Stimulated activated CD8-positive, alpha-beta memory T cell treated with anti-CD3 and anti-CD28 coated beads, Interleukin-2, amount 100 ng/mL, for 48 hours (primary cell): ENCODE results near the gene RTN4R.
"Not testable (repeated sequence)": the region's sequence is repeated elsewhere in the genome, so short reads cannot be mapped to it uniquely, and the experiment has no call there.

Experiments
- DNase-seq, 2 donors: peaks; one replicate each; pipeline ENCODE4 v3.0.0-alpha.2; 2020; ENCODE audit warnings: low read depth in 2 of 2

RTN4R gene

DNA sequence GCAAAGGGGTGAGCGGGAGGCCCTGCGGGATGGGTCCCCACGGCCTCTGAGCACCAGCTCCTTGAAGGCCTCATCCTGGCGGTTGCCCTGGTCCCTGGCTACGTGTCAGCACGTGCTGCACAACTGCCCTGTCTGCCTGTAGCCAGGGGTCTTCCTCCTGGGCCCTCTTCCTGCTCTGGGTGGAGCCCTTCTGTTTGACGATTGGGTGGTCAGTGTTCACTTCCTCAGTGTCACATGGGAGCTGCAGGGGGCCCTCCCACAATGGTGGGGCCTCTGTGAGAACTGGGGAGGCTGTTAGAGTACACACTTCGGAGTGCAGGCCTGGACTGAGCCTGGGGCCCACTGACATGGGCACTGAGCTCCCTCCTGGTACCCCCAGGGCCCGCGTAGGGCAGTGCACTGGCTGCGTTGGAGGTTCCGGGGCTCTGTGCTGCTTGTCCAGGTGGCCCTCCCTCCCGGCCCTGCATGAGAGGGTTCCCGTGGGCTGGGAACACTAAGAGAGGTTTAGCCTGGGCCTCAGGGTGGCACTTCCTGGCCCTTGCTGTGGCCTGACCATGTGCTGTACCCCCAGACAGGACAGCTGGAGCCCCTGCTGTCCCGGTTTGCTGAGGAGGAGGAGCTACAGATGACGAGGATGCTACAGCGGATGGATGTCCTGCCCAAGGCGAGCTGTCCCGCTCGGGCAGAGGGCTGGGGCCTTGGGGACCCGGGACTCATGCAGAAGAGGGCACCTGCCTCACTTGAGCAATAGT is 38.0 kb upstream of the RTN4R start:
- DNase-seq, result no peak

DNA sequence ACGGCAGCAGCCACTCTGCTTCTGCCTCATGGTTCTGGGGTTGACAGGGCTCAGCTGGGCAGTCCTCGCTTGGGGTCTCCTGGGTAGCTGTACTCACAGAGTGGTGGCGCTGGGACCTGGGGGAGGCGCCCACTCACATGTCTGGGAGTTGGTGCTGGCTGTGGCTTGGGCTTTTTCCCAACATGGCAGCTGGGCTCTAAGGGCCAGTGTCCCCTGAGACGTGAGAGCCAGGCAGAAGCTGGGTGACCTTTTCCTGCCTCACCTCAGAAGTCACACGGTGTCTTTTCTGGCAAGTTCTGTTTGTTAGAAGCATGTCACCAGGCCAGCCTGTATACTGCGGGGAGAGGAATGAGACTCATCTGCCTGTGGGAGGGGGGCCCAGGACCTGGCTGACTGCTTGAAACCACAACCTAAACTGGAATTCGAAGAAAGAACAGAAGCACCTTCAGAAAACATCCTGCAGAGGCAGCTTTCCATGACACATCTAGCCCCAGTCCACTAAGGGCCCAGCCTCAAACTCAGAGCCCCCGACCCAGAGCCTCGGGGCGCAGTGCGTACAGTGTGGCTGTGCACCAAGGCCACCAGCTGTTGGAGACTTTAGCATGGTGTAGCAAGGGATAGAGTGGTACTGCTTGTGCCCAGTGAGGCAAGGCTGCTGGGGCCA is 37.2 kb upstream of the RTN4R start:
- not testable (repeated sequence) for DNase-seq

DNA sequence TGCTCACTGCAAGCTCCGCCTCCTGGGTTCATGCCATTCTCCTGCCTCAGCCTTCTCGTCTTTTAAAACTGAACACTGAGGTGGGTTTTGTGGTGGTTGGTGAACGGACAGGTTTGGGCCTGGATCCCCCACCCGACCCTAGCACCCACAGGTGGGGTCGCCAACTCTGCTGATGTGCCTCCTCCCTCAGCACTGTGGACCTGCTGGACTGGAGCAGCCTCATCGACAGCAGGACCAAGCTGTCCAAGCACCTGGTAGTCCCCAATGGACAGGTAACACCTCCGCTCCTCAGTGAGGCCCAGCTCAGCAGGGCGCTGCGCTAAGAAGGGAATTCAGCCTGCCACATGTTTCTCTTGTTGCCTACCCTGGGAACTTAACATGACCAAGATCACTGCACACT is 36.5 kb upstream of the RTN4R start:
- DNase-seq, result no peak

DNA sequence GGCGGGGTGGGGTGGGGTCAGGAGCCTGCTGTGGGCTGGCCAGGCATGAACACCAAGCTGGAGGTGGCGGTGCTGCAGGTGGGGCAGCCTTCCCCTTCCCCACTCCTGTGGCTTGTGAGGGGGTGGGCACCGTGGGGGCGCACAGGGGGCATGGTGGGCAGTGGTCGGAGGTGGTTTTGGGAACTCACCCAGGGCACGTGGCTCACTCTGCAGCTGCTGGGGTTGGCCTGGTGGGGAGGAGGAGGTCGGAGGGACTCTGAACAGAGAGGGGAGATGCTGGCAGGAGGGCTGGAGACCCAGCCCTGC is 35.1 kb upstream of the RTN4R start:
- DNase-seq, result not testable (repeated sequence)

DNA sequence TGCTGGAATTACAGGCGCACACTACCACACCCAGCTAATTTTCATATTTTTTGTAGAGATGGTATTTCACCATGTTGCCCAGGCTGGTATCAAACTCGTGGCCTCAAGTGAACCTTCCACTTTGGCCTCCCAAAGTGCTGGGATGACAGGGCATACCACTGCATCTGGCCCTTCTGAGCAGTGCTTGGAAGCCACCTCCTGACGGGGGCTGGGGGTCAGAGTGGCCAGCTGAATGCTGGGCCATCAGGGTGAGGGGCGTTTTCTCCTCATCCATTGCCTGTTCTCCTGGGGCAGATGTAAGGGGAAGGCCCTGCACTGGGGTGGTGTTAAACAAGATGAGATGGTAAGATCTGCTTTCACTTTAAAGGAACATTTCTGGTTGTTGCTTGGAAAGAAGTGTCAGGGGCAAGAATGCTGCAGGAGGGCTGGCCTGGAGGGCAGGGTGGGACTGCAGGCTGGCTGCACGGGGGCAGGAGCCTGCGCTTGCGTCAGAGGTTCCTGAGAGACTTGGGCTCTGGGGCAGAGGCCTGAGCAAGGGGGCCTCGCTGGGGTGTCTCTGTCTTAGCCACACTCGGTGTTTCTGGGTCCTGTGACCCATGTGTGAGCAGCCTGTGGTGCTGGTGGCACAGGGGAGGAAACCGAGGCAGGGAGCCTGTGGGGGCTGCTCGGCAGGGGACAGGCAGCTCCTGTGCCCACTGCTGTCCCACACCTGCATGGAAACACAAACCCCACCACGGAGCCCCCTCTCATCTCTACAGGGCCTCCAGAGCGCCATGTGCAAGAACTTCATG is 34.5 kb upstream of the RTN4R start:
- no peak for DNase-seq

DNA sequence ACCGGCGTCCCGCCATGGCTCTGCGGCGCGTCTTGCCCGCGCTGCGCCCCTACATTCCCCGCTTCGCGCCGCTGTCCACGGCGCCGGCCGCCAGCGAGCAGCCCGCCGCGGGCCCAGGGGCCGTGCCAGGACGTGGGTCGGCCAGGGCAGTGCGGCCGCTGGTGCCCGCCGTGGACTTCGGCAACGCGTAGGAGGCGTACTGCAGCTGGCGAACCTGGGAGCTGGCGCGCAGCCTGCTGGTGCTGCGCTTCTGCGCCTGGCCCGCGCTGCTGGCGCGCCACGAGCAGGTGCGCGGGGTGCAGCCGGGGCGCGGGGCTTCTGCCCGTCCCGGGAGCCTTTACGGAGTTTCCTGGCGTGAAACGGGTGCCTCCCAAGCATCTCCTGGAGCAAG is 31.6 kb upstream of the RTN4R start:
- DNase-seq, result no peak

DNA sequence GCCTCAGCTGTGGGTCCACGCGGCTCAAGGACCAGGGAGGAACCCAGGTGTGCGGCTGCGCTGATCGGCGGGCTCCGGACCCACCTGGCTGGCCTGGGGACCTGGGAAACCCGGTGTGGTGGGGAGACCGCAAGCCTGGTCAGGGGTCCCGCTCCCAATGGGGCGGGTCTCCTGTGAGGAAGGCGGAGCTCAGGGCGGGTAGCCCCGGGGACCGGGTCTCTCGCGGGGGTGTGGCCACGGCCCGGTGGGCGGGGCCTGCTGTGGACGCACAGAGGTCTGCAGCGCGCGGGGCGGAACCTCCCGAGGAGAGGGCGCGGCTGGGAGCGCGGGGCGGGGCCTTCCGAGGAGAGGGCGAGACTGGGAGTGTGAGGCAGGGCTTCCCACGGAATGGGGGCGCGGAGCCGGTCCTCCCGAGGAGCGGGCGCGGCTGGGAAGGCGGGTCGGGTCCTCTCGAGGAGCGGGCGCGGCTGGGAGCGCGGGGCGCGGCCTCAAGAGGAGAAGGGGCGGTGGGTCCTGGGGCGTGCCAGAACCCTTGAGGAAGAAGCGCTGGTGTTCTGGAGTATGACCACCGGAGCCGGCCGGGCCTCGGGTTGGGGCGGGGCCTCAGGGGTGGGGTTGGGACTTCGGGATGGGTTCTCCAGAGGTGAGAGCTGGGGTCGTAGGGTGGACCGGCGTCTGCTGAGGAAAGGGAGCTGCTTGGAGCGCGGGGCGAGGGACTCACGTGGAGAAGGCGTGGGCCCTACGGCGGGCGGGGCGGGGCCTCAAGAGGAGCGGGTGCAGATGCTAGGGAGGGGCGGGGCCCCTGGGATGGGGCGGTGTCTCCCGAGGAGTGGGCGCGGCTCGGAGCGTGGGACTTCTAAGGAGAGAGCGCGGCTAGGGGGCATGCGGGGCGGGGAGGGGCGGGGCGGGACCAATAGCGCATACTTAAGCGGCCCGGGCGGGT is 31.0 kb upstream of the RTN4R start:
- DNase-seq, result peak; percentile 87 to 90

DNA sequence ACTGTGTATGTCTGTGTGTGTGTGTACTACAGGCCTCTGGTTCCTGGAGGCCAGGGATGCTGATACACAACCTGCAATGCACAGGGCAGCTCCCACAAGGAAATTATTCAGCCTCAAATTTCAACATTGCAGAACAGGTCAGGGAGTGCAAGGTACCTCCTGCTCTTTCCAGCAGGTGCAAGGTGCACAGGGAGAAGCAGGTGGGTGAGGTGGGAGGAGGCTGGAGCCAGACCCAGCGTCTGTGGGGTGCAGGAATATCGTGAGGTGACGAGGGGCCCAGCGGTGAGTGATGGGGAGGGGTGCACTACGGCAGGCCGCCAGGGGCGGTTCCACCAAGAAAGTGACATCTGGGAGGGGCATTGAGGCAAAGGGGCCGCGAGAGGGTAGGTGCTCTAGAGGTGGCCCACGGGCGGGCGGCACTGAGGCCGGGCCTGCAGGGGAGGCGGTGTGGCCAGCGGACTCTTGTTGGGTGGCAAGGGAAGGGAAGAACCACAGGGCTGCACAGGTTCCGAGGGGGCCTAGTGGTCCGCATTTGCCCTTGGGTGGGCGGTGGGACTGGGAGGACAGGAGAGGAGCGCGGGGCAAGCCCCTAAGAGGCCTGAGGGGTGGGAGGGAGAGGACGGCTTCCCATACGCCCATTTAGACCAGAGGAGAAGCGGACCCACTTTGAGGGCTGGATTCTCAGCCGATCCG is 30.1 kb upstream of the RTN4R start:
- no peak for DNase-seq

DNA sequence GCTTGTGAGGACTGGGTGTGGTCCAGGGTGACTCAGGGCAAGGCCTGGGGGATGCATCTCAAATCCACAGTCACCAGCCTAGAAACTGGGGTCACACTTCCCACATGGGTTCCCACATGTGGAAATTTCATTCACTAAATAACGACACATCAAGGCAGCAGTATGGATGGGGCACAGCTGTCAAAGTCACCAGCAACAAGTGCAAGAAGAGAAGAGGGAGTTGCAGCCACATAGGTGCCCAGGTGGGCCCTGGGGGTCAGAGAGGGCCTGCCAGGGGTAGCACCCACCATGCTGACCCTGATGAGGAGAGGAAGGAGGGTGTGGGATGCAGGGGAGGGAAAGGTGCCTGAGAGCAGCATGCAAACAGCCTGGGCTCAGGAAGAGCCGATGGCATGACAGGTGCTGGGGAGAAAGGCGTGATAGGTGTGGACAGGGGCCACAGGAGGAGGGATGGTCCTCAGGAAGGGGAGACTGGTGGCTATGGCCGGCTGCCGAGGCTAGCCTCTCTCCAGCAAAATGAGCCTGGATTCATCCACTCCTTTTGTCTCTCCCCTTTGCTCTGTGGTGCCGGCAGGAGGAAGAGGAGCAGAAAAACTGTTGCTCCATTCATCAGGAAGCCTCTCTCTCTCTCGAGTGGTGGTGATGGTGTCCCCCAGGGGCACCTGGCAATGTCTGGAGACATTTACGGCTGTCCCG is 29.4 kb upstream of the RTN4R start:
- DNase-seq, result no peak

DNA sequence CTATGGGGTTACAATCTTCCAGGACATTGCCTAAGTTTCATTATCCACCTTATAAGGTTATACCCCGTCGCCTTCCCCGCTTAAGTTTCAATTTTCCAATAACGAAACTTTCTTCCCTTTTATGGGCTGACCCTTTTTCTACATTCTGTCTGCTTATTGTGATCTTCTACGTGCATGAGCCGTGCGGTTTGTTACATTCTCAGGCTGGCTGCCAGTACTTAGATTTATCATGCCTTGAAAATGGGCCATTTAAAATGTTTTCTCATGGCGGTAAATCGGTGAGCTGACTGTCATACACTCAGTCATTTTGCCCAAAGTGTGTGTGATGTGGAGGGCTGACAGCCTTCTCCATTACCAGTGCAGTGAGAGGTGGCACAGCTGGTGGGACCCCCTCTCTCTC is 28.5 kb upstream of the RTN4R start:
- DNase-seq, result no peak

DNA sequence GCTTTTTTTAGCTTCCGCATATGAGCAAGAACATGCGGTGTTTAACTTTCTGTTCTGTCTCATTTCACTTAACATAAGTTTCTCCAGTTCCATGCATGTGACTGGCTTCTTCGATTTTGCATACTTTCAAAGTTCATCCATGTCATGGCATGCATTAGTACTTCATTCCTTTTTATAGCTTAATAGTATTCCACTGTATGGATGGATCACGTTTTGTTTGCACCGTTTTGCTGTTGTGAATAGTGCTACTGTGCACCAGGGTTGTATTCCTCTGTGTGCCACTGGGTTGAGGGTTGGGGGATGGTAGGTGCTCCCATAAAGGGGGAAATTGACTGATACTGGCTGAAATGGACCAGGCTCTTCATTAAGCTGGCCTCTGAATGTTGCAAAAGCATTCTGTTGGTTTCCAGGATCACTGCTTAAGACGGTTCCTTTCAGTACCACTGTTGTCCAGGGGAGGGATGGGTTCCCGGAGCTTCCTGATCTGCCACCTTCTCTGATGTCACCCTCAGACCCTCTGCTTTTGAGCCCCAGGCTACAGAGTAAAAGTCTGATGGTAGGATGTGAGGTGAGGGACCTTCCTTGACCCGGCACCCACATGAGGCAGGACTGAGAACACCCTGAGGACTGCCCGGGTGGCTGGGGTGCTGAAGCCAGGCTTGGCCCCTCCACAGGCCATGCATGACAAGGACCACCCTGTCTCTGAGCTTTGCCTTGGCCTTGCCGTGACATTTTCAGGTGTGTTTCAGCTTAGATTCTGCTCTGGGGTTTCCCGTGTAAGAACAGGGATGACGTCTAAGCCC is 27.3 kb upstream of the RTN4R start:
- DNase-seq, result no peak

DNA sequence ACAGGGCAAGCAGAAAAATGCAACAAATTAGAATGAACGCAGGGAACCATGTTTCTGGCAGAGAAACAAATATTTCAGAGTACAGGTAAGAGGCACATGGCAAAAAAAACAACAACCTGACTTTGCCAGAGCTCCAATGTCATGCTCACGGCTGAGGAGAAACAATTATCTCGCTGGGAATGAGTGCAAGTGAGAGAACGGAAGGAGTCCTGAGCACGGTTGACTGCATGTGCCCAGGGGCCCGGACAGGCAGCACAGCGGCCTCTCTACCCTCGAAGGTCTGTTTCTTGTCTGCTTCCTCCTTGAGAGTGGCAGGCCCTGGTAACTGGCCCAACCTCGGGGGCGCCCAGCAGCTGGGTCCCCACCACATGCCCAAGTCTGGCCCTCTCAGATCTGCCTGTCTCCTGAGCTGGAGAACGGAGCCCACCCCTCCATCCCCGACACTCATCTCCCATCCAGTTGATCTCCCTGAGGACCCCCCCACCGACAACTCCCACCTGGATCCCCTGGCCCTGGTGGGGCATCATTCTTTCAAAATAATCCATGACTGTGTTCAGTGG is 24.6 kb upstream of the RTN4R start:
- no peak for DNase-seq

DNA sequence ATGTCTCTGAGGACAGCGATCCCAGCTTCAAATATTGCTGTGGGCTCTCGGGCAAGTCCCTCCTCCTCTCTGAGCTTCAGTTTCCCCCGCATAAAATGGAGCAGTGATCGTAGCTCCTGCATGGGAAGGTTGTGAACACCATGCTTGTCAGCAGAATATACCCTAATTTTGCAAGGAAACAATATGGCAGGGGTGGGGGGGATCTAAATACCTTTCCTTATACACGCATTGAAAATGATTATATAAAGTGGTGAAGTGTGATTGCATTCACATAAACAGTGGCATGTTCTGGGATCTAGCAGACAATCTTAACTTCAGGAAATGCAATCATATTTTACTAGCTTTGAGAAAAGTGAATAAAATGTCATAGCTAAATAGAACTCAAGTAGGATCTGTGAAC is 24.0 kb upstream of the RTN4R start:
- no peak for DNase-seq

DNA sequence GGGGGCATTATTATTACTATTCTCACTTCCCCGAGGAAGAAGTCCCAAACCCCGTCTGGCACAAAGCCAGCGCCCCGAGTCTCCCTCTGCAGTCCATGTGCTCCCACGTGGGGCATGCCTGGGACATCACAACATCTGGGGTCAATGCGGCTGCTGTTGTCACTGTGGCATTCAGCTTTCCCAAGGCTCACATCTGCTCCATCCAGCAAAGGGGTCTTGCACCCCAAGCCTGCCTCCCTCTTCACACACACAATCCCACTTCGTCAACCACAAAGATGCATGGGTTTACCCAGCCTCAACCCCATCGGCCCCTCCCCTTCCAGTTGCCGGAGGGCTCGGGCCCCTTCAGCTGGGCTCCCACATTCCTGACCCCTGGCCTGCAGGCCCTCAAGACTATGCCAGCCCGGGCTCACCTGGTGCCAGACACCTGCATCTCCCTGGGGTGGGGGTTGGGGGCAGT is 23.5 kb upstream of the RTN4R start:
- DNase-seq, result no peak

DNA sequence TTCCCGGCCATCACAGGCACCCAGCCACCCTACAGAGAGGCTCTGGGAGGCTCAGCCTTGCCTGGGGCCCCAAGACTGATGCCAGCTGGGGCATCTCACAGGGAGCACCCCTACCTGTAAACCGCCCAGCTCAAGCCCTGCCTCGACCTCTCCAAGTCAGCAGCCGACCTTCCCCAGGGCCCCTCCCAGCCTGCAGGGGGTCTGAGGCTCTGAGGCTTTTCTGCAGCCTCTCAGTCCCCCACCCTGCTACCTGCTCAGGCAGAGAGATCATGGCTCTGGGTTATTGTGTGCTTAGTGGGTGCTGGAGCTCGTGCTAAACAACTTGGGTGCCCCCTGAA is 23.1 kb upstream of the RTN4R start:
- no peak for DNase-seq

DNA sequence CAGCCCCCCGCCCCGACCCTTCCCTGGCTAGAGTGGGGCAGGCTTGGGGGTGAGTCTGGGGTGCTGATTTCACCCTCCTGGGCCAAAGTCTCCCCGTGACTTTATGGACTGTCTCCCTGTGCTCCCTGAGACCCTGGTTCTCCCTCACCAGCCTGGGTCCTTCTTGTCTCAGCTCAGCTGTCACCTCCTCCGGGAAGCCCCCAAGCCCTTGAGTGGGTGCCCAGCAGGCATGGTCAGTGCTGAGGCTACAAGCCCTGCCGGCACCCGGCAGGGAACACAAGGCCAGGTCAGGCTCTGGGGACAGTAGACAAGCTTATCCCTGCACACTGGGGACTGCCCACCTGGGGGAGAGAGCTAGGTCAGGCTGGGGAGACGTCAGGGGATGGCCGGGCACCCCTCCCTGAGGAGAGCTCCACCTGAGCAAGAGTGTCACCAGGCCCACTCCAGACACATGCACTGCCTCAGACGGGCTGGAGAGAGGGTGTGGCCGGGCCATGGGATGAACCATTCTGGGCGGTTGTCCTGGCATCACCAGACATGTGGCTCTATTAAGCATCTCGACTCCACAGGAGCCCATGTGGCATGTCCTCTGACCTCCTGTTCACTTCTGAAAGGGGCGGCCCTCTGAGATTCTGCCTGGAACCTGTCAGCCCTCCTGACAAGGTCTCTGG is 22.6 kb upstream of the RTN4R start:
- no peak for DNase-seq

DNA sequence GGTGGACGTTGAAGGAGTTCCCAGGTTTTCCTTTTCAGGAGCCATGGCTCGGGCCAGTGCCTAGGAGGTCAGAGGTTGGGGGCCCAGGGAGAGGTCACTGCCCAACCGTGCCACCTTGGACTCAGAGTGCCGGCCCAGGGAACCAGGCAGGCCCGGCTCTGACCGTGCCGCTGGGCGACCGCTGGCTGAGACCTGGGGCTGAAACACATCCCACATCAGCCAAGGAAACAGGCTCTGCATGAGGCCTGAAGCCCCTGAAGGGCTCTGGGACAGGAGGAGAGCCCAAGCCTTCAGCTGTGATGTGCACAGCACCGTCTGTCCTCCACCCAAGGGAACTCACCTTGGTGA is 21.9 kb upstream of the RTN4R start:
- DNase-seq, result no peak

DNA sequence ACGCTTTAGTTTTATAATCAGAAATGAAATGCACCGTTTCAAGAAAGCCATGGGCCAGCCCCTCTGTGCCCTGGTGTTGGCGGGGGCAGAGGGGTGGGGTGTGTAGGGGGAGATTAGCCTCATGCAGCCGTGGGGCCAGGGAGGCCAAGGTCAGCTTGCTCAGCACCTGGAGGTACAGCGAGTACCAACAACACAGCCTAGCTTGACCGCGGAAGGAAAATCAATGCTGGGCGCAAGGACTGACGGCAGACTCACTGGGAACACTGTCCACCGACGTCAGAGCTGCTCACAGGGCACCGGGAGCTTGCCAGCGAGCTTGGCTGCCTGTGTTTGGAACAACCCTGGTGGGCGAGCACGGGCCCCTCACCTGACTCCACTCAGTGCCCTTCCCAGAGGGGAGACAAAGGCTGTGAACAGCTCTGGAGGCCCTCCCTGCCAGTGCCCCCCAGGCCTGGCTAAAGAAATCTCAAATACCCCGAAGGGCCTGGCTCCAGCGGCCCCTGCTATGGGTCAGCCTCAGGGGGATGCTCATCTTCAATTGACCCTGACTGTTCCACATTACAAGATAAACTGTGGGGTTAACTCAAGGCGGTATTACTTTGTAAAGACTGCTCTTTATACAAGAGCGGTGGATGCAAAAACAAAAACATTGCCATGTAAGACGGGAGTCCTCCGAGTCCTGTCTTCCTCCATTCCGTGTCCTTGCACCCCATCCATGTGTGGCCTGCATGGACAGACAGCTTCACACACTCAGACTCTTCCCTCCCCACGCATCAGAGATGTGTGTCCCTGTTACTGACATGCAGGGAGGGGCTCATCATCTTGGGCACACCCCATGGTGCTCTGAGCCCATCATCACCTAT is 21.3 kb upstream of the RTN4R start:
- DNase-seq, result not testable (repeated sequence)
